SK-N-MC (cell line): ENCODE data around the gene GRAMD1C.

Experiments
- EZH2 ChIP-seq: fragments of 200-600 bp; sonication (generic); IDR thresholded peaks from one replicate; pipeline ENCODE4 v1.6.1; 2017; ENCODE audit warnings: antibody characterized with exemption
- FOXP2 ChIP-seq: optimal IDR thresholded peaks from 2 replicates; pipeline ENCODE3; 2011; ENCODE audit warnings: mild to moderate bottlenecking, moderate library complexity; ENCODE audit not compliant: insufficient read depth; ENCODE audit errors: extremely low read length, control extremely low read depth
- POLR2AphosphoS5 ChIP-seq: IDR thresholded peaks from 2 replicates; pipeline ENCODE4 v1.6.1; 2012; ENCODE audit warnings: mild to moderate bottlenecking, low read depth, low read length, borderline replicate concordance

GRCh38 chr3:113873814-113874526 is 35.4 kb downstream of the GRAMD1C start:
- no peak for TF ChIP-seq EZH2
- TF ChIP-seq POLR2AphosphoS5: no peak
- no peak for TF ChIP-seq FOXP2
